A549 (cell line): ENCODE data around the gene UBTD1.

Source experiments
- CEBPB ChIP-seq, 2 experiments: fragments of >200 bp in 1 of 2; sonication (Bioruptor Twin) in 1 of 2; formaldehyde crosslinking in 1 of 2; IDR thresholded peaks; 2 replicates each; pipeline ENCODE4 v1.6.1; 2012 to 2016
- MAX ChIP-seq: IDR thresholded peaks from 2 replicates; pipeline ENCODE4 v1.6.1; 2012
- POLR2A ChIP-seq: IDR thresholded peaks from 2 replicates; pipeline ENCODE4 v1.6.1; 2012; ENCODE audit warnings: mild to moderate bottlenecking, low read length
- RAD21 ChIP-seq, 2 experiments: fragments of >200 bp in 1 of 2; sonication (Bioruptor Twin) in 1 of 2; formaldehyde crosslinking in 1 of 2; IDR thresholded peaks in 1 of 2; conservative IDR thresholded peaks in 1 of 2; 2 replicates in 1 of 2; 3 replicates in 1 of 2; pipeline ENCODE4 v1.6.1; 2012 to 2018; ENCODE audit warnings: inconsistent platforms in 1 of 2
- TFCP2L1 ChIP-seq: fragments of 250-450 bp; sonication (Bioruptor Pico); IDR thresholded peaks from 2 replicates; pipeline ENCODE4 v1.5.0; 2021; ENCODE audit warnings: mild to moderate bottlenecking
- USF2 ChIP-seq: fragments of 450-650 bp; IDR thresholded peaks from 2 replicates; pipeline ENCODE4 v1.6.1; 2014; ENCODE audit warnings: antibody characterized with exemption
- TF ChIP-seq, protein P1 (sequence below): fragments of >200 bp; sonication (Bioruptor Twin); formaldehyde crosslinking; IDR thresholded peaks from 3 replicates; pipeline ENCODE4 v1.5.1; 2016

DNA sequence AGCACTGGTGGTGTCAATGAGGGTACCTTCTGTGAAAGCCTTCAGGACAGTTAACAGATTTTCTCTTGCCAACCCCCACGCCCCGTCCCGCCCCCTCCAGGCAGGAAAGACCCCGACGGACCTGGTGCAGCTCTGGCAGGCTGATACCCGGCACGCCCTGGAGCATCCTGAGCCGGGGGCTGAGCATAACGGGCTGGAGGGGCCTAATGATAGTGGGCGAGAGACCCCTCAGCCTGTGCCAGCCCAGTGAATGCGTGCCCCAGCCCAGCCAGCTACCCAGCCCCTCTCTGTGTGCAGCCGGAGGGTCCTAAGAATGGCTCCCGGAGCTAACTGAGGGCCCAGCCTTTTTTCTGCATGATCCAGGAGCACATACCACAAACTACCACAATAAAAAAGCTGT lies 84.8 kb downstream of the UBTD1 start:
- TF ChIP-seq, protein P1, sequence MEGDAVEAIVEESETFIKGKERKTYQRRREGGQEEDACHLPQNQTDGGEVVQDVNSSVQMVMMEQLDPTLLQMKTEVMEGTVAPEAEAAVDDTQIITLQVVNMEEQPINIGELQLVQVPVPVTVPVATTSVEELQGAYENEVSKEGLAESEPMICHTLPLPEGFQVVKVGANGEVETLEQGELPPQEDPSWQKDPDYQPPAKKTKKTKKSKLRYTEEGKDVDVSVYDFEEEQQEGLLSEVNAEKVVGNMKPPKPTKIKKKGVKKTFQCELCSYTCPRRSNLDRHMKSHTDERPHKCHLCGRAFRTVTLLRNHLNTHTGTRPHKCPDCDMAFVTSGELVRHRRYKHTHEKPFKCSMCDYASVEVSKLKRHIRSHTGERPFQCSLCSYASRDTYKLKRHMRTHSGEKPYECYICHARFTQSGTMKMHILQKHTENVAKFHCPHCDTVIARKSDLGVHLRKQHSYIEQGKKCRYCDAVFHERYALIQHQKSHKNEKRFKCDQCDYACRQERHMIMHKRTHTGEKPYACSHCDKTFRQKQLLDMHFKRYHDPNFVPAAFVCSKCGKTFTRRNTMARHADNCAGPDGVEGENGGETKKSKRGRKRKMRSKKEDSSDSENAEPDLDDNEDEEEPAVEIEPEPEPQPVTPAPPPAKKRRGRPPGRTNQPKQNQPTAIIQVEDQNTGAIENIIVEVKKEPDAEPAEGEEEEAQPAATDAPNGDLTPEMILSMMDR = no peak
- TF ChIP-seq TFCP2L1 (CRISPR knock-in tag) (no peak), RAD21 (conservative IDR thresholded peaks at IDR 0.05 in 1 of 2, IDR thresholded peaks at IDR 0.05 in 1 of 2) (no peak), POLR2A (no peak), USF2 (no peak), CEBPB (IDR thresholded peaks at IDR 0.05) (no peak), MAX (no peak)
